Activated naive CD4-positive, alpha-beta T cell treated with anti-CD3 and anti-CD28 coated beads, Interleukin-2, amount 50 U/mL, for 72 hours (primary cell): Measurements from ENCODE around the gene EGFL7. TPM values are rescaled to one million over a fixed set of nuclear protein-coding genes. Genes with fewer than 3 reads are reported as not detected.
A peak's percentile ranks its signal among the peaks of the same experiment; 100 is the strongest.

Experiments used
- ATAC-seq, 2 donors: fragments of 150-1000 bp; cut with Tn5 transposase; 2 replicates each; pipeline ENCODE4 v1.10.0; 2021; ENCODE audit warnings: mild to moderate bottlenecking in 2 of 2, moderate library complexity in 2 of 2
- DNase-seq, 2 donors: peaks; one replicate each; pipeline ENCODE4 v3.0.0; 2021 to 2022; ENCODE audit warnings: low spot score in 2 of 2
- H3K27ac Mint-ChIP-seq, 2 donors: one replicate each; pipeline ENCODE4 v1.8.0; 2022; ENCODE audit warnings: mild to moderate bottlenecking in 2 of 2, mixed read lengths in 2 of 2
- H3K36me3 Mint-ChIP-seq, 2 donors: one replicate each; pipeline ENCODE4 v1.8.0; 2022; ENCODE audit warnings: mixed read lengths in 2 of 2
- H3K9me3 Mint-ChIP-seq, 2 donors: one replicate each; pipeline ENCODE4 v1.8.0; 2022; ENCODE audit warnings: mixed read lengths in 2 of 2
- total RNA-seq, 2 donors: library from RNA; stranded (reverse); gene quantifications; one replicate each; pipeline ENCODE4 v1.2.3, GENCODE V29; 2022

Gene EGFL7
- total RNA-seq, 2 donors from 2014 or later: 0.61 to 1.6 TPM

GRCh38 chr9:136665111-136665703 lies 2.5 kb downstream of the EGFL7 start:
- Mint-ChIP-seq H3K36me3 (no peaks in the 10 kb centered on the region), H3K27ac (no peak overlapping the region), H3K9me3 (no peaks in the 10 kb centered on the region)
- ATAC-seq: peak; percentile 39 to 56
- DNase-seq: no peak

DNA sequence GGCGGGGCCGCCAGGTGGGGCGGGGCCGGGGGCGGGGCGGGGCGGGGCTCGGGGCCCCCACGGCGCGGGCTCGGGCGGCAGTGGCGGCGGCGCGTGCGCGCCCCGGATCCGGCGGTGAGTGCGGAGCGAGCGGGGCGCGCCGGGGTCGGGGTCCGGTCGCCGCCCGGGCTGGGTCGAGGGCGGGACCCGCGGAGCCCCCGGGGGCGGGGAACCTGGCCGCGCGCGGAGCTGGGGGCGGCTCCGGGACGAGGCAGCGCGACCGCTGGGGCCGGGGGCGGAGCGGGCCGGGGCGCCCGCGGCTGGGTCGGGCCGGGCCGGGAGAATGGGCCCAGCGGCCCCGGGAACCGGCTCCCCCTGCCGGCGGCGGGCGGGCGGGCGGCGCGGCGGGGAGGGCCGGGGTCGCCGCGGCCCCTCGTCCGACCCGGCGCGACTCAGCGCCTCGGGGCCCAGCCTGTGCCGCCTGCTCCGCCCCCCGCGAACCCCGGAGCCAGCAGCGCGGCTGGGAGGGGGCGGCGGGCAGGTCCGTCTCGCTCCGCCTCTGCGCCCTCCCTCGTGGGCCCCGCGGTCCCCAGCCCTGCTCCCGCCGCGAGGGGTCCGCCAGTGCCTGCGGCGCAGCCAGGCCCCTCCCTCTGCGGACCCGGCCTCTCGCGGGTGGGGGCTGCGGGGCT lies 3.1 kb downstream of the EGFL7 start:
- DNase-seq (no peak), ATAC-seq (peak; percentile 39 to 65)
- H3K9me3 Mint-ChIP-seq: no peaks in the 10 kb centered on the region
- H3K27ac Mint-ChIP-seq: no peak overlapping the region
- no peaks in the 10 kb centered on the region for H3K36me3 Mint-ChIP-seq

DNA sequence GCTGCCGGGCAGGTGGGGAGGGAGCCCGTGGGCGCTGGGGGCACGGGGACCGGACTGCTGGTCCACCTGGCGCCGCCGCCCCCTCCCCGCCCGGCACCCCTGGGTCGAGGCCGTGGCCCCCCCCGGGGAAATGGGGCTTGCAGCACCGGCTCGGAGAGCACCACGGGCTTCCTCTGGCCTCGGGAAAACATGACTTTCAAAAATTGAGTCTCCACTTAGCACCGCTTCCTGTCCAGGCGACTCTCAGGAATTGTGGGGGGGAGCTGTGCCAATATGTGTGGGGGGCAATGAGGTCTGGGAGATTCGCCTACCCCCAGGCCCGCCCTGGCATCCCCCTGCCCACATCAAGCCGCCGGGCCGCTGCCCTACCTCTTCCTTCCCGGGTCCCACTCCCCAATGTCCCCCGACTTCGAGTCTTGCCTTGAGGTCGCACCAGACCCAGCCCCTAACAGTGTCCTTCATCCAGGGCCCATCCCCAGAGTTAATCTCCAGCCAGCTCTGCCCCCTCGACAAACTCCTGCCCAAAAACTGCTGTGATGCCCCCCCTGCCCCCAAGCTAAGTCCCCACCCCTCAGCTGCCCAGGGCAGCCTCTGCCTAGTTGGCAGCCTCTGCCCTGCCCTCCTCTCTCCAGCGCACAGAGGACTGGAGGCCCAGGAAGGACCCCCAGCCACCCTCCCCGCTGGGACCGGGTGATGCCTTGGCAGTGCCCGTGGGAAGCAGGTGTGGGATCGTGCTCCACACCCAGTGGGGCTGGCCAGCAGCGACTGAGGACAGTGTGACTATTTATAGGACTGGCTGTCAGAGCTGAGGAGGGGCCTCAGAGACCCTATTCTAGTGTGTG lies 3.9 kb downstream of the EGFL7 start:
- DNase-seq (no peak), ATAC-seq (no peak)
- no peaks in the 10 kb centered on the region for H3K36me3 Mint-ChIP-seq
- H3K9me3 Mint-ChIP-seq: no peaks in the 10 kb centered on the region
- H3K27ac Mint-ChIP-seq: no peak overlapping the region

DNA sequence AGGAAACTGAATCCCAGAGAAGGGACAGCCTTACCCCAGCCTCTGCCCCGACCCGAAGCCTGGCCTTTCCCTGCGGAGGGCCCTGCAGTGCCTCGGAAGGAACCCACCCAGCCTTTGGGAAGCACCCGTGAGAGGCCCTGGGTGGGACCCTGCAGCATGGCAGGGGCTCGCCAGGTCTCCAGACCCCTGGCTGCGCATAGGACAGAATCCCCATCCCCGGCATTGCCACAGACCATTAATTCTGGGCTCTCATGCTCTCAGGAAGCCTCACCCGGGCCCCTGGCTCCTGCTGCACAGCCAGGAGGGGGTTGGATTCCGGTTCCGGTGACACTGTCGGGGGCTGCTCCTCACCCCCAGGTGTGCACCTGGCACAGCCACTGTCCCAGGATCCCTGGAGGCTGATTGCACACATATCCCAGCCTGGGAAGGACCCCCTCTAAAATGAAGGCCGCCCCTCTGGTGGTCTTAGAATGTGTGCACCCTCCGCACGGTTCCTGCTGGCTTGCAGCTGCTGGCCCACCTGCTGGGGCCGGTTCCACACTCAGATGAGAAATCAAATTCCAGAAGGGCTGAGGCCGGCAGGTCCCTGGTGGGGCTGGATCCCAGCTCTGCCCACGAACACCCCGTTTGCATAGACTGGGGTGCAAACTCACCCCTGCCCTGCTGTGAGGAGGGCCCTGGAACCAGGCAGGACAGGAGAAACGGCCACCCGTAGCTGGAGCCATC lies 4.7 kb downstream of the EGFL7 start:
- ATAC-seq (no peak), DNase-seq (no peak)
- H3K27ac Mint-ChIP-seq: no peak overlapping the region
- no peaks in the 10 kb centered on the region for H3K9me3 Mint-ChIP-seq
- no peaks in the 10 kb centered on the region for H3K36me3 Mint-ChIP-seq

GRCh38 chr9:136667940-136668760 lies 5.4 kb downstream of the EGFL7 start:
- Mint-ChIP-seq H3K36me3 (no peaks in the 10 kb centered on the region), H3K9me3 (no peaks in the 10 kb centered on the region), H3K27ac (no peak overlapping the region)
- DNase-seq (no peak), ATAC-seq (no peak)

- H3K27ac Mint-ChIP-seq: no peak overlapping the region
- H3K36me3 Mint-ChIP-seq: no peaks in the 10 kb centered on the region
- no peak for DNase-seq
- H3K9me3 Mint-ChIP-seq: no peaks in the 10 kb centered on the region
- ATAC-seq: no peak
These were observed 6.5 kb downstream of the EGFL7 start for GRCh38 chr9:136668983-136669790.

DNA sequence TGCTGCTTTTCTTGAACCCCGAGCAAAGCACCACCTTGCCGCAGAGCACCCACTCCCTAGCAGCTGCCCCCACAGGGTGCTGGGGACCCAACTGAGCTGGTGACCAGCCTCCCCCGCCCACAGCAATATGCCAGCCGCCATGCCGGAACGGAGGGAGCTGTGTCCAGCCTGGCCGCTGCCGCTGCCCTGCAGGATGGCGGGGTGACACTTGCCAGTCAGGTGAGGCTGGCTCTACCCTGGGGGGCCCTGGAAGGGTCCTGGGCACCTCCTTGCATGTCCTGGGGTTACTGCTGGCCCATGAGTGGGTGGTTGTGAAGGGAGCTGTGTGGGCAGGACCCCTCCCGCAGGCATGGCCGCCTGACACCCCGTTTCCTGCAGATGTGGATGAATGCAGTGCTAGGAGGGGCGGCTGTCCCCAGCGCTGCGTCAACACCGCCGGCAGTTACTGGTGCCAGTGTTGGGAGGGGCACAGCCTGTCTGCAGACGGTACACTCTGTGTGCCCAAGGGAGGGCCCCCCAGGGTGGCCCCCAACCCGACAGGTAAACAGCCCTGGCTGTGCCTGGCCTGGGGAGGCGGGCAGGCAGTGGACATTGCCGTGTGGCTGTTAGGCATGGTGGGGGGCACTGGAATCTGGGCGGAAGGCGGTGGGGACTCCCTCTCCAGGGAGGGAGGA lies 7.2 kb downstream of the EGFL7 start:
- H3K36me3 Mint-ChIP-seq: no peaks in the 10 kb centered on the region
- no peak for DNase-seq
- no peak overlapping the region for H3K27ac Mint-ChIP-seq
- H3K9me3 Mint-ChIP-seq: no peaks in the 10 kb centered on the region
- ATAC-seq: no peak

DNA sequence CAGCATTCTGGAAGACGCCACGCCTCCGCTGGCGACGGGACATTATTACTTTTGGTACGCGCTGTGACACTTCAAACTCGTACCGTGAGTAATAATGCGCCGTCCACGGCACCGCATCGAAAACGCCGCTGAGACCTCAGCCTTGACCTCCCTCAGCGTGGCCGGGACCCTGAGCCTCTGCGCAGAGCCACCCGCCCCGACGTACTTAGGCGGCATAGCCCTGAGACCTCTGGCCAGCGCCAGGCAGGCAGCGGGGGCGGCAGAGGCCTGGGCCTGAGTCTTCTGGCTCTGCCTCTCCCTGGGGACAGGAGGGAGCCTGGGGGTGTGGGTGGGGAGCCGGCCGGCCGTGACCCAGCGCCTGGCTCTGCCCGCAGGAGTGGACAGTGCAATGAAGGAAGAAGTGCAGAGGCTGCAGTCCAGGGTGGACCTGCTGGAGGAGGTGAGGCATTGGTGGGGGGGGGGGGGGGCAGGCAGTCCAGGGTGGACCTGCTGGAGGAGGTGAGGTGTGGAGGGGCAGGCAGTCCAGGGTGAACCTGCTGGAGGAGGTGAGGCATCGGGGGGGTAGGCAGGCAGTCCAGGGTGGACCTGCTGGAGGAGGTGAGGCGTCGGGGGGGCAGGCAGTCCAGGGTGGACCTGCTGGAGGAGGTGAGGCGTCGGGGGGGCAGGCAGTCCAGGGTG lies 8.0 kb downstream of the EGFL7 start:
- no peaks in the 10 kb centered on the region for H3K36me3 Mint-ChIP-seq
- no peak for ATAC-seq
- no peak for DNase-seq
- H3K27ac Mint-ChIP-seq: no peak overlapping the region
- H3K9me3 Mint-ChIP-seq: no peaks in the 10 kb centered on the region

DNA sequence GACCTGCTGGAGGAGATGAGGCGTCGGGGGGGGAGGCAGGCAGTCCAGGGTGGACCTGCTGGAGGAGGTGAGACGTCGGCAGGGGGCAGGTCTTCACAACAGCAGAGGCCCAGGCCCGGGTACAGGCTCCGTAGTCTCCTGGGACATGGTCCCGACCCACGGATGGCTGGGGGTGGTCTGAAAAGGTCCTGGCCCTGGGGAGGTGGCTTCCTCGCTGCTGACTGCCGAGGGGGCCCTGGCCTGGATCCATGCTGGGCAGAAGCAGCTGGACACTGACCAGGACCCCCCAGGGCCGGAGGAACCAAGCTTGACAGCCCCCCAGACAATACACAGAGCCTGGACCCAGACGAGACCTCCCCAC lies 8.5 kb downstream of the EGFL7 start:
- ATAC-seq (peak in 1 of 2 donors; percentile 2), DNase-seq (no peak)
- H3K36me3 Mint-ChIP-seq: no peaks in the 10 kb centered on the region
- H3K9me3 Mint-ChIP-seq: no peaks in the 10 kb centered on the region
- H3K27ac Mint-ChIP-seq: no peak overlapping the region

- ATAC-seq (peak in 1 of 2 donors; percentile 54), DNase-seq (peak in 1 of 2 donors; percentile 69)
- Mint-ChIP-seq H3K36me3 (no peaks in the 10 kb centered on the region), H3K27ac (no peak overlapping the region), H3K9me3 (no peaks in the 10 kb centered on the region)
These were observed 9.1 kb downstream of the EGFL7 start for GRCh38 chr9:136671646-136672430.

GRCh38 chr9:136672431-136673087 lies 9.8 kb downstream of the EGFL7 start:
- Mint-ChIP-seq H3K36me3 (no peaks in the 10 kb centered on the region), H3K9me3 (no peaks in the 10 kb centered on the region), H3K27ac (no peak overlapping the region)
- no peak for DNase-seq
- ATAC-seq: no peak

DNA sequence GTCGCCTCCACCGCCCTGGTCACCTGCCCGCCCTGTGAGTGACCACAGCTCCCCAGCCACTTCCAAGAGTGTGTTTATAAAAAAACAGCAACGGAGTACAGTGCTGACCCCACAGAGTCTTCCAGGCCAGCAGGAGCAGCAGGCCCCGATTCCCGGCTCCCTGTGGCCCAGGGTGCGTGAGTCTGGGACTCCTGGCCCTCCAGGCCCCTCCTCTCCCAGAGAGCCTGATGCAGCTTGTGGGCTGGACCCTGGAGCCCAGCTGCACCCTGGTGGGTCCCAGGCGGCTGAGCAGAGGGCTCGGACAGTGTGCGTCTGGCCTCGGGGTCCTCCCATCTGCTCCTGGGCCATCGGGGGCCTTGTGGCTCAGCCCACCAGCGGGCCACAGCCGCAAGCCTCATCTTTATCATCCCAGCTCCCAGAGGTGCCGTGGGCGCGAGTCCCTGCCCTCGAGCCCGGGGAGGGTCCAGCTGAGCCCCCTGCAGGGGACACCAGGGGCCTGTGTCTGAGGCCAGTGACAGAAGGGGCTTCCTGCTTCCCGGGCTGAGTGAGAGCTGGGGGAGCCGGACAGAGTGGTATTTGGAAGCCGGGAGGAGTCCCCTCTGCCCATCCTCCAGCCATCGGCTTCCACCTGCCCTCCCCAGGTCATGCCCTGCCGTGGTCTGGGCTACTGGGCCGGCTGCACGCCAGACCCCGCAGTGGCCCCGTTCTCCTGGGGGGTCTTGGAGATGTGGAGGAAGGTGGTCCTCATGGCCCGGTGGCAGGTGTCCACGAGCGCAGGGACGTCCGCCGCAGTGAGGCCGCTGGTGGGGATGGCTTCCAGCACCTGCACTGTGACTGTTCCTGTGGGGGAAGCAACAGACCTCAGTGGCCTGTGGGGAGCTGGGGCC lies 10.6 kb downstream of the EGFL7 start:
- ATAC-seq: no peak
- Mint-ChIP-seq H3K36me3 (no peaks in the 10 kb centered on the region), H3K9me3 (no peaks in the 10 kb centered on the region), H3K27ac (no peak overlapping the region)
- no peak for DNase-seq
